Islet of Langerhans (tissue), 1 donor: Measurements from ENCODE around the gene PRKD1.
A peak's percentile ranks its signal among the peaks of the same experiment; 100 is the strongest.
"Not testable (repeated sequence)": the region's sequence is repeated elsewhere in the genome, so short reads cannot be mapped to it uniquely, and the experiment has no call there.

Experiments
- FAIRE-seq: peaks from one replicate; lab custom pipeline; 2011; peaks lifted over from hg19 to GRCh38; lab: Jason Lieb, UNC

PRKD1 gene

DNA sequence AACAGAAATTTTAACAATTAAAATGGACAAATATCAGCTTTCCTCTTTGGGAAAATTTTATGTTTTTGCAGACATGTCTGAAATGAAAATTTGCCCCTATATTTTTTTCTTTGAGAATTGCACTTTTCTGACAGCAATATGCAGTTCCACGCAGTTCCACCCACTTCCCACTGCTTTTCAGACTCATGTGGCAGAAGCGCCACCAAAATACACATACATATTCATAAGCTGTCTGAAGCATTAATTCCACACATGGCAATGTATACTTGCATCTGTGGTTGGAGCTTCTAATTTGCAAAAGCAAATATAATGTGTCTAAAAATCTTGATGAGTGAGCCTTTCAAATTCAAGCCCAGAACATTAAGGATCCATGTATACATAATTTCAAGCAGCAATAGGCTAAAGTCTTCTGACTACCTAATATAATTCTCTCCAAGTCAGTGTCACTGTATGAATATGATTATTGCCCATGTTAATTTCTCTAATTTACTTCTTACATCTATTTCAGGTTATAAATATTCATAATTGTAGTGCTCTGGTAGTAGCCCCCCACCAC is 129.5 kb downstream of the PRKD1 start:
- no peak for FAIRE-seq

DNA sequence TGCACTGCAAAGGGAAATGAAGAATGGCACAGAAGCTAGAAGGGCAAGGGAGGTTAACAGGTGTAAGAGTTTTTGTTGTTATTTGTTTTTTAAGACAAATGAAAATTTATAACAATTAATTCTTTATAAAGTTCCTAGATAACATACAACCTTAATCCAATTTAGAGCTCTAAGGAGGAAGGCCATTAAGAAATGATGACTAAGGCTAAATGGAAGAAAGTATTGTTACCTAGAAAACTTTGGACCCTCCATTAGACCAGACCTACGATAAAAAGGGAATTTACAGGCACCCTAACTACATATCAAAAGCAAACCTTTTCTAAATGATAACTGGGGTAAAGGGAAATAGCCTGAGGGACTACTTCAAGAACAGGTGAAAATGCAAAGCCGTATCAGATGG is 130.8 kb downstream of the PRKD1 start:
- no peak for FAIRE-seq

- FAIRE-seq: no peak
Observed at GRCh38 chr14:29789475-29789874, 138.2 kb downstream of the PRKD1 start.

DNA sequence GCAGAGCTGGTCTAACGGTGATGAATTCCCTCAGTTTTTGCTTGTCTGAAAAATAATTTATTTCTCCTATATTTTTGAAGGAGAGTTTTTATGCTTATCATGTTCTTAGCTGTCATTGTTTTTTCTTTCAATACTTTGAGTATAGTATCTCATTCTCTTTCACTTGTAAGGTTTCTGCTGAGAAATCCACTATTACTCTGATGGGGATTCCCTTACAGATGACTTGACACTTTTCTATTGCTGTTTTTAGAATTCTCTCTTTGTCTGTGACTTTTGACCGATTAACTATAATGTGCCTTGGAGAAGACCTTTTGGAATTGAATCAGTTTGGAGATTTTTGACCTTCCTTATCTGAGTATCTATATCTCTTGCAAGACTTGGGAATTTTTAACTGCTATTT is 139.6 kb downstream of the PRKD1 start:
- FAIRE-seq: no peak

- FAIRE-seq: no peak
Observed at GRCh38 chr14:29783556-29783955, 144.1 kb downstream of the PRKD1 start.

DNA sequence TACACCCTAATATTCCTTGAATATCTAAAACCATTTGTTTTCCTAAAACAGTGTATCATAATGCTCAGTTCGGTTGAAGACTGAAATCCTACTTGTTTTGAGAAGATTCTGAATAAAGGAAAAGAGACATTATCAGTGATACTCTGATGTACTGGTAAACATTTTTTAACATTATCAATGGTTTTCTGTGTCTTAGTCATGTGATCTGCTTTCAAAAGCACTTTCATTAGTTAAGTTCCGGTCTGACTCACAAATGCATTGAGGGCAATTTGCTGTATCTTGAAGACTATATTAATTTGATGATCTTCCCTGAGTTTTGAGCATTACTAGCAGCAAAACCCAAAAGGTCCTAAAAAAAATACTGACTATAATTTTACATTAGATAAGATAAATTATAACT is 145.6 kb downstream of the PRKD1 start:
- peak; percentile 36 for FAIRE-seq

DNA sequence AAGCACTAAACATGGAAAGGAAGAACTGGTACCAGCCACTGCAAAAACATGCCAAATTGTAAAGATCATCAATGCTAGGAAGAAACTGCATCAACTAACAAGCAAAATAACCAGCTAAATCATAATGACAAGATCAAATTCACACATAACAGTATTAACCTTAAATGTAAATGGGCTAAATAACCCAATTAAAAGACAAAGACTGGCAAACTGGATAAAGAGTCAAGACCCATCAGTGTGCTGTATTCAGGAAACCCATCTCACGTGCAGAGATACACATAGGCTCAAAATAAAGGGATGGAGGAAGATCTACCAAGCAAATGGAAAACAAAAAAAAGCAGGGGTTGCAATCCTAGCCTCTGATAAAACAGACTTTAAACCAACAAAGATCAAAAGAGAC is 150.5 kb downstream of the PRKD1 start:
- FAIRE-seq: not testable (repeated sequence)

DNA sequence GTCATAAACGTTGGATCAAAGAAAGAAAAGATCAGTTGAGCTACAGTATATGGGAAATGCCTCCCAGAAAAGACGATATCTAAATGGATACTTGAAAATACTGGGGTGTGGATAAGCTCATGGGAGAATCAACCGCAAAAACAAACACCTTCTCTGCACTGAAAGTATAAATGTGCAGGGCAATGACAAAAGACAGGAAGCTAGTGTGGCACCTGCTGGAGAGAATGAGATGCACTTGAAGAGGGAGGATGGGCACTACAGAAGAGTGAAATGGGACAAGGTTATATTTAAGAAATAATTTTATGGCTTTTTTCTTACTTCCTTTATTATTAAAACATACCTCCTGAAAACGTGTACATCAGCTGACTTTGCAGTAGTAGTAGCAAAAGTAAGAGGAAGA is 153.7 kb downstream of the PRKD1 start:
- no peak for FAIRE-seq

DNA sequence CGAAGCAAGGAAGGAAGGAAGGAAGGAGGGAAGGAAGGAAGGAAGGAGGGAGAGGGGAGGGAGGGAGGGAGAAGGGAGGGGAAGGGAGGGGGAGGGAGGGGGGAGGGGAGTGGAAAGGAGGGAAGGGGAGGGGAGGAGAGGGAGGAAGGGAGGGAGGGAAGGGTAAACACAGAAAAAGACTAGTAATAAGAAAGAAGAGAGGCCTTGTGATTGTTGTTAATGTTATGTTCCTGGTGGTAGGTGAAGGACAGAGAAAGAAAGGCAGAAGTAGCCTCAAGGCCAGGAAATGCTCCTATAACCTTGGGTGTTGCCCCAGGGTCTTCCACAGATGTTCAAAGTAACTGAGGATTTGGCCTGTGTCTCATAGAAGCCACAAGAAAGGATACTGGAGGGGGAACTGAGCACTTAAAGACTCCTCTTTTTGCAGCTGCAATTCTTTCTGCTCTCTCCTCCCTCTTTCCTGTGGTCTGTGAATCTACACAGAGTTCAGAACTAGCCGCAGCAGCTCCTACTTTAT is 164.2 kb downstream of the PRKD1 start:
- no peak for FAIRE-seq

- FAIRE-seq: no peak
Observed at GRCh38 chr14:29759521-29760340, 167.9 kb downstream of the PRKD1 start.

GRCh38 chr14:29757711-29758233 is 169.9 kb downstream of the PRKD1 start:
- no peak for FAIRE-seq

DNA sequence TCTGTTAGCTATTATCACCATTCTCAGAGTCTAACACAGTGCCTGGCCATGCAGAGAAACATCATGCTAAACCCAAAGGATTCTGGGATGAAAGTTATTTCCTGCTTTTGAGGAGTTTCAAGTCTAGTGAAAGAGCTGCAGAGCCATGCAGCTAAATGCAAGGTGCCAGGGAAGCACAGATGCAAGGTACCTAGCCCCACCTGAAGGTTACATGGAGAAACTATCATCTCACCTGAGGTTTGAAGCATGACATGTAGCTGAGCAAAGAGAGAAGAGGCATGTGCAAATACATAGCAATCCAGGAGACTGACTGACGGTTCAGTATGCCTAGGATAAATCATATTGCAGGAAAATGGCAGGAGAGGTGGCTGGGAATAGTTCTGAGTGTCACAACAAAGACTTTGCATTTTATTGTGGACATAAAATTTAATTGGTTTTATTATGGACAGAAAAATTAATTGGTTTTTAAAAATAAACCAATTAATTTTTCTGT is 170.4 kb downstream of the PRKD1 start:
- no peak for FAIRE-seq

- no peak for FAIRE-seq
Observed at GRCh38 chr14:29756019-29756385, 171.6 kb downstream of the PRKD1 start.

DNA sequence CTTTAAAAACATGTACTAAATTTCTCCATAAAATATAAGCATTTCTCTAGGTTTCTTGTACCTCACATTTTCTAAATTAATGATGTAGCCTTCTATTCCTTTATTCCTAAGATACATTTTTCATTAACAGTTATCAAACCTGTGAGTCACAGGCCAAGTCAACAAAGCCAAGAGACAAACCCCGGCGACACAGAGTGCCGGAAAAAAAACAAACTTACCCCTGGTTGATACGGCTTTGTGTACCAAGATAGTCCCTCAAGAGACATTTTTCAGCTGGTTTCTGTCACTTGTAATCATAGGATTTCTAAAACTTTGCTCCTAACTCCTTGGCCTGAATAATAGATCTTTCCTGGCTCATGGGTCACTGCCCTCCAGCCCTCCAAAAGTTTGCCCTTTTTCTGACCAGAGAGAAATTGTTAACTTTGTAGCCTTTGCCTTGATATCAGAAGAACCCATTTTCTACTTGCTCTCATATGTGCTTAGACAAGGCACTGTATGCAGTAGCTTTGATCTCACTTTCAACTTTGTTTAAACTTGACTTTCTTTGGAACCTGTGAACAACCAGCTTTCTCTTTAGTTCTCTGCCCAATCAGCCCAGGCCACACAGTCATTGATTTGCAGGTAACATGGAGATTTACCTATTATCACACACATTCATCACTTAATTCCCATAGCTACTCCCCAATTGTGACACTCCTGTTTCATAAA is 172.2 kb downstream of the PRKD1 start:
- FAIRE-seq: no peak

DNA sequence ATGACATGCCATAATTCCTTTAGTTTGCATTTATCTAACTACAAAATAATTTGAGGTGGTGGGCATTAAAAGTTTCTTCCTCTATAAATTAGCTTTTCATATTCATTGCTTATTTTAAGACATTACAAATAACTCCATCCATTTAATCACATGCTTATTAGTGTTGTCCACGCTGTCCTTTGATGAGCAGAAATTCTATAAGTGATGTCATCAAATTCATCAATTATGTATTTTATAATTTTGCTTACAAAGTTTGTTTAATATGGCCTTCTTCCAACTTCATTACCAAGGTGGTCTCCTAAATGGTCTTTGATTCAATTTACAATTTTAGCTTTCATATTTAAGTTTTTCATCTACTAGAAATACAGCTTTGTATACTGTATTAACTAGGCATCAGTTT is 173.5 kb downstream of the PRKD1 start:
- FAIRE-seq: no peak

DNA sequence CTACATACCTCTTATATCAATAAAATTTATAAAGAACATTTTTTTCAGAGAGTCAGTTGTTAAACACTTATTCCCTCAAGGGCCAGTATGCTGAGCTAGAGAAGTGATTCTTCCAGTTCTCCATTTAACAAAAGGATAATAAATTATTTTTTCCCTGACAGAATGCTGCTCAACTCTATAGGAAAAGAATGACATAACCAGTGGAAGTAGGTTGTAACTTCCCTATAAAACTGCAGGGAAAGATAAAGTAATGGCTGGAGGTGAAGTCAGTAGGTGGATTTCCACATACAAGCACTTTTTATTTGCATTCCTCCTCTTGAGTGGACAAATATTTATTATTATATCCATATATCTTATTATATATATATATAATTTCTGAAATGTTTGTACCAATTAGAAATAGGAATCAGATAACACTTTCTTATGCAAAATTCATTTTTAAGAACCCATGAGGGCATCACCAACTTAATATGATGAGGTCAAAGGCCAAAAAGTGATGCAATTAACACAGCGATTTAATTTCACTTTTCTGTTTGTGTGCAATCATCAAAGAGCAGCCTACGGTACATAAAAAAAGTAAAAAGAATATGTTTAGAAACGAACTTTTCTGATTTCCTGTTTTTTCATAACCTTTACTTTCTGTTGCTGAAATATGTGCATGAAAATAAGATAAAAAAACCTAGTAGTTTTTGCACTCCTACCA is 175.3 kb downstream of the PRKD1 start:
- no peak for FAIRE-seq

DNA sequence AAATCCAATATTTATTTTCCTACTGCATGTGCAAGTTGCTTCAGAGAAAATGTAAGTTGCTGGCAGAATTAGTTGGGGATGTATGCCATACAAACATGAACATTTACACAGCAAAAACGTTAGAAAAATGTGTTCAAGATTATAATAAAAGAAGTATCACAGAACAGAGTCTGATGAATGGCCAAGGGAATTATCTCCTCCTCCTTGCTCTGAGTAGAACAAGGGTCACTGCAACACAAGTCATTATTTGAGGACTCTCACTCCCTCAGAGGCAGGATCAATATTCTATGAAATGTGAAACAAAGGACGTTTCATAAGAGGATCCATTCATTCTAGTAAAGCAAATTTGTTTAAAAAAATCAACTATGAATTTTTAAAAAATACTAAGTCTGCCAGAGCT is 177.8 kb downstream of the PRKD1 start:
- no peak for FAIRE-seq

DNA sequence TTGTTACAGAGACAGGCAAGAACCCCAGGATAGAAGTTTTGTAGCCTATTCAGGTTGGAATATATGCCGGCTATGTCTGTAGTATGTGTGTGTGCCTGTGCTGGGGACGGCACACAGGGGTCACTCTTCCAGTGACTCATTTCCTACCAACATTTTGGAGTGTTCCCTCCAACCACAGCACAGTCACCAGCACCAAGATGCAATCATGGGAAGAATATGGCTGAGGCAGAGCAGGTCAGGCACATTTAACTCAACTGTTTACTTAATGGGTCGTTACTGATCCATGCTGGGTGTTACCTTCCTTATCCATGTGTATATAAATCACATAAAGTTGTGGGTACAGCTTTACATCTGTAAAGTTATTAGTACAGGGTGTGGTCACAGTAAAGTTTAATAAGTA is 178.3 kb downstream of the PRKD1 start:
- FAIRE-seq: no peak

- FAIRE-seq: no peak
Observed at GRCh38 chr14:29745863-29746262, 181.8 kb downstream of the PRKD1 start.

DNA sequence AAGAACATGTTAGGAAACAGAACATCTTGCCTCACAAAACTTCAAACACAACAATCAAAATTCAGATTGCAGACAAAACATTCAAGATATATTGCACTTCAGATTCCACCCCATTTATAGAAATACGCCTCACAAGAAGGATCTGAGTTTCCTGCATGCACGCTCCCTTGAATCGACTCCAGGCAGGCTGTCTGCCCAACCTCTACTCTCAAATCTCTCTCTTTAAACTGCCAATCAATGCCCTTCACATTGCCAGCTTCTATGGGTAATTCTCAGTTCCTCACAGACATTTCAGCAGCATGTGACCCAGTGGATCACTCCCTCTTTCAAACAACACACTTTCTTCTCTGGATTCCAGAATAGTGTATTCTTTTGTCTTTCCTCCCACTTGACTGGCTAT is 184.1 kb downstream of the PRKD1 start:
- no peak for FAIRE-seq

- FAIRE-seq: peak; percentile 91
Observed at GRCh38 chr14:29741909-29742401, 185.7 kb downstream of the PRKD1 start.

GRCh38 chr14:29740491-29740890 is 187.2 kb downstream of the PRKD1 start:
- no peak for FAIRE-seq
